DMS153 treated with DMSO at 0.1 percent for 48 hours (cell line): Measurements from ENCODE around the gene FOLR1.
A peak's percentile ranks its signal among the peaks of the same experiment; 100 is the strongest.
"Not testable (repeated sequence)": the region's sequence is repeated elsewhere in the genome, so short reads cannot be mapped to it uniquely, and the experiment has no call there.

ENCODE experiments used
- DNase-seq: peaks from one replicate; lab custom pipeline; 2025; ENCODE audit not compliant: unreplicated experiment; lab: John Stamatoyannopoulos, UW

The FOLR1 gene

GRCh38 chr11:72180892-72181552 is 10.9 kb upstream of the FOLR1 start:
- not testable (repeated sequence) for DNase-seq

- DNase-seq, result not testable (repeated sequence)
Measured at GRCh38 chr11:72181553-72181958, 10.4 kb upstream of the FOLR1 start.

GRCh38 chr11:72188267-72188666 is 3.7 kb upstream of the FOLR1 start:
- no peak for DNase-seq

- DNase-seq, result no peak
Measured at GRCh38 chr11:72189455-72190250, 2.3 kb upstream of the FOLR1 start.

- no peak for DNase-seq
Measured at GRCh38 chr11:72190631-72191071, 1.3 kb upstream of the FOLR1 start.

GRCh38 chr11:72195518-72196270 is 3.8 kb downstream of the FOLR1 start:
- DNase-seq, result no peak

GRCh38 chr11:72201445-72201844 is 9.5 kb downstream of the FOLR1 start:
- not testable (repeated sequence) for DNase-seq

- no peak for DNase-seq
Measured at GRCh38 chr11:72202571-72202970, 10.6 kb downstream of the FOLR1 start.

- DNase-seq, result no peak
Measured at GRCh38 chr11:72203163-72203562, 11.2 kb downstream of the FOLR1 start.

GRCh38 chr11:72204886-72205285 is 12.9 kb downstream of the FOLR1 start:
- no peak for DNase-seq

- DNase-seq, result not testable (repeated sequence)
Measured at GRCh38 chr11:72206794-72207193, 14.9 kb downstream of the FOLR1 start.

GRCh38 chr11:72208281-72208680 is 16.3 kb downstream of the FOLR1 start:
- DNase-seq, result no peak

GRCh38 chr11:72209101-72209500 is 17.2 kb downstream of the FOLR1 start:
- DNase-seq, result no peak

GRCh38 chr11:72216638-72217037 is 24.7 kb downstream of the FOLR1 start, which contains the start of gene FOLR2:
TSS of gene FOLR2 (plus strand) at chr11:72216794. CDS start at chr11:72218585, 1,791 bp downstream.
- no peak for DNase-seq

- no peak for DNase-seq
Measured at GRCh38 chr11:72217841-72218240, 25.9 kb downstream of the FOLR1 start.

GRCh38 chr11:72218251-72218745 is 26.4 kb downstream of the FOLR1 start:
- no peak for DNase-seq

GRCh38 chr11:72220696-72221363 is 28.9 kb downstream of the FOLR1 start:
- no peak for DNase-seq

GRCh38 chr11:72221386-72222075 is 29.6 kb downstream of the FOLR1 start:
- no peak for DNase-seq

GRCh38 chr11:72222106-72222891 is 30.4 kb downstream of the FOLR1 start:
- DNase-seq, result peak; percentile 58
